Kidney glomerular epithelial cell (primary cell): ENCODE measurements around the gene SCGB1D4.

ENCODE experiments used
- DNase-seq: peaks from one replicate; lab custom pipeline; 2025; lab: John Stamatoyannopoulos, UW

The SCGB1D4 gene

GRCh38 chr11:62273789-62274275 is 25.0 kb downstream of the SCGB1D4 start:
- DNase-seq, result no peak

- no peak for DNase-seq
Measured at GRCh38 chr11:62273284-62273683, 25.6 kb downstream of the SCGB1D4 start.

- no peak for DNase-seq
Measured at GRCh38 chr11:62269654-62270278, 29.1 kb downstream of the SCGB1D4 start, which contains the start of gene SCGB2A2. Gene SCGB2A2, plus strand, starts transcription at chr11:62270158. Its CDS starts 59 bp downstream, at chr11:62270217.

- DNase-seq, result no peak
Measured at GRCh38 chr11:62267576-62267975, 31.3 kb downstream of the SCGB1D4 start.

- no peak for DNase-seq
Measured at GRCh38 chr11:62267050-62267449, 31.8 kb downstream of the SCGB1D4 start.

DNA sequence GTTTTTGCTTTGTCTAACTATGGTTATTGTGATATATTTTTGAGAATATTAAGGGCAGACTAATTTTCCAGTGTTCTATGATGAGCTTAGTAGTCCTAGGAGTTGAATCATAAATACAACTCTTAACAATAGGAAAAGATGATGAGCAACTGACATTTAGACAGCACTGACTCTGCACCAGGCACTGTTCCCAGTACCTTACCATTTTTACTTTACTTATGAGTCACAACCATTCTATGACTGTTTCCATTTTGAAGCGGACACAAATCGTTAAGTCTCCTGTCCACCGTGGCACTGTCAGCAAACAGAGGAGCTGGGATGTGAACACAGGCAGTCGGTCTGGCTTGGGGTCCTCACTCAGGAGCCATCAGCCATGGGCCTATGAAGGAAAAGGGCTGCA is 32.3 kb downstream of the SCGB1D4 start:
- DNase-seq, result no peak

DNA sequence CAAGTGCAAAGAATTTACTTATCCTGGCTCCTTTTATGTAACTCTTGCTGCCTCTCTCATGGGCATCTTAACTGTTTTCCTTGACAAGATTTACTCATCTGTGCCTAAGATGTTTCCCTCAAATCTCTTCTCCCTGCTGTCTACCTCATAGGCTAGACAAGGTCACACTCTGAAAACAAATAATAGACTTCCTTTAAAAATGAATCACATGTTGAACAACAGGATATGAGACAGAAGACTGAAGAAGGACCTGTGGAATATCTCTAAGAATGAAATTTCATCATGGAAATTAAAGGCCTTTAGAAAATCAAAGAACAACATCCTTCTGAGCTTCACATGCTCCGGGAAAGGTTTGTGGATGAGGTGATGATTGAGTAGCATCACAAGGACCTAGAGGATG is 34.9 kb downstream of the SCGB1D4 start:
- DNase-seq, result no peak

DNA sequence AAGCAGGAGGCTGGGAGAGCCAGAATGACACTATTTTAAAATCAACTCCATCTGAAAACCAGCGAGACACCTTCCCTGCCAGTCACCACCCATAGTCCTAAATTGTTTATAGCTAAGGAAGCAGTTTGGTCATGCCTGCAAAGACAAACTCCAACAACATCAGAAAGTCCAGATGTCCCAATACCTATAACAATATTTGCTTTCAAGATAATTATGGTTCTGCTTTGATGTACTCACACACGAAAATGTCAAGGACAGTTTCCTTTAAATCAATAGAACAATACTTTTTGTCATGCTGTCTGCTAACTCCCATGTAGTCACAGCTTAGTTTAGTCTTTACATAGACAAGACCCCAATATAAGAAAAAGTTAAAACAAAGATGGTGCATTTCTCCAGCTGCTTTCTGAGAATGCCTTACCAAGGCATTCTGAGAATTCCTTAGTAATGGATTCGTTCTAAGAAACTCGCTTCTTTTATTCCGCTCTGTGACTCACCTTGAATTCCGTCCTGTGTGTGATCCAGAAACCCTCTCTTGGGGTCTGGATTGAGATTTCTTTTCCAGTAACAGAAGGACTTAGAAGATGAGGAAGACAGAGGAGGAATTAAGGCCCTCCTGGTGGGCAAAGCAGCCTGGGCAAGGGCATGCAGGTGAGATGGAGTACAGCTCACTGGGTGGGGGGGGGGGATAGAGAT is 38.5 kb downstream of the SCGB1D4 start:
- DNase-seq, result no peak

DNA sequence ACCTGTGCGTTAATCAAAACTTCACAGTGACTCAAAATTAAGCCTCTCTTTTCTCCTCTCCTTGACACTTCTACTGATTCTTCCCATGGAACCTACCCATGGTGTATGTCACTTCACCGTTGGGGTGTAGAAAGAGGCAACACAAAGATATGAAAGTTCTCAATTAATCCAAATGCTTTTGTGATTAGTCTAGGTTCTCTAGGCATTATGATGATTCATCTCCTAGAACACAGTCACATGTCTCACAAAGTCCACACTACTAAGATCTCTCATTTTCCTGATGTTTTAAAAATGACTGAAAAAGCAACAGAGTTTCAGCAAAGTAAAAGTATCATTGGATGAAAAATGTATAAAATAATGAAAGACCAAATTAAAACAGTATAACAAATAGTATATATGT is 42.6 kb downstream of the SCGB1D4 start:
- DNase-seq, result no peak

GRCh38 chr11:62253999-62254542 is 44.8 kb downstream of the SCGB1D4 start:
- DNase-seq, result no peak

DNA sequence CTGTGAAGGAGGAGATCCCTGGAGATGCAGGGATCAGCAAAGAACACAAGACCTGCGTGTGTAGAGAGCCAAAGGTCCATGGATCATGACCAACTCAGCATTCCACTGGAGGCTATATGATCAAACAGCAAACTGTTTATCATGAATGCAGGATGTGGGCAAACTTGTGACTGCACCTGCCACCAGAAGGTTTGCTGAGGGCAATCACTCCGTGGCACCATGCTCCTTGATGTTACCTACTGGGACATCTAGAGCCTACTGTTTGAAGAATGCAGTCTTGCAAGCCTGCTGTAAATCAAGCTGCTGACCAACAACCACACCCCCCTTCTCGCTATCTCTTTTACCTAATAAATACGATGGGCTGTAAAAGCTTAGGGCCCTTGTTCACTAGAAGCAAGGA is 47.2 kb downstream of the SCGB1D4 start:
- DNase-seq, result no peak
